NCI-H146 treated with DMSO at 0.1 percent for 48 hours (cell line): ENCODE measurements around the gene NPAS3.
A peak's percentile ranks its signal among the peaks of the same experiment; 100 is the strongest.

ENCODE experiments used
- DNase-seq: peaks from one replicate; lab custom pipeline; 2025; ENCODE audit not compliant: unreplicated experiment; lab: John Stamatoyannopoulos, UW

Gene NPAS3

GRCh38 chr14:33309106-33309505 is 370.4 kb downstream of the NPAS3 start:
- DNase-seq = no peak

GRCh38 chr14:33315217-33315616 is 376.5 kb downstream of the NPAS3 start:
- no peak for DNase-seq

GRCh38 chr14:33315721-33316120 is 377.0 kb downstream of the NPAS3 start:
- no peak for DNase-seq

GRCh38 chr14:33317675-33318074 is 379.0 kb downstream of the NPAS3 start:
- DNase-seq = no peak

GRCh38 chr14:33323979-33324378 is 385.3 kb downstream of the NPAS3 start:
- no peak for DNase-seq

GRCh38 chr14:33331176-33331949 is 392.7 kb downstream of the NPAS3 start:
- no peak for DNase-seq

GRCh38 chr14:33332497-33332896 is 393.8 kb downstream of the NPAS3 start:
- no peak for DNase-seq

GRCh38 chr14:33335366-33335765 is 396.7 kb downstream of the NPAS3 start:
- no peak for DNase-seq

- DNase-seq = peak; percentile 4
Measured at GRCh38 chr14:33342299-33342974, 403.8 kb downstream of the NPAS3 start.

- no peak for DNase-seq
Measured at GRCh38 chr14:33343016-33343415, 404.3 kb downstream of the NPAS3 start.

GRCh38 chr14:33347796-33348195 is 409.1 kb downstream of the NPAS3 start:
- DNase-seq = no peak

- DNase-seq = no peak
Measured at GRCh38 chr14:33348510-33348909, 409.8 kb downstream of the NPAS3 start.

- no peak for DNase-seq
Measured at GRCh38 chr14:33349871-33350270, 411.2 kb downstream of the NPAS3 start.

- DNase-seq = no peak
Measured at GRCh38 chr14:33350366-33350990, 411.8 kb downstream of the NPAS3 start.

GRCh38 chr14:33352821-33353220 is 414.1 kb downstream of the NPAS3 start:
- no peak for DNase-seq

- DNase-seq = no peak
Measured at GRCh38 chr14:33356181-33356580, 417.5 kb downstream of the NPAS3 start.

GRCh38 chr14:33357225-33358010 is 418.7 kb downstream of the NPAS3 start:
- DNase-seq = no peak

GRCh38 chr14:33359288-33359881 is 420.7 kb downstream of the NPAS3 start:
- DNase-seq = no peak

- DNase-seq = no peak
Measured at GRCh38 chr14:33362934-33363333, 424.3 kb downstream of the NPAS3 start.

GRCh38 chr14:33363682-33364081 is 425.0 kb downstream of the NPAS3 start:
- no peak for DNase-seq

GRCh38 chr14:33364466-33364865 is 425.8 kb downstream of the NPAS3 start:
- DNase-seq = no peak
